8988T (cell line): ENCODE data around the gene EPHA7.

Experiments
- DNase-seq: peaks from one replicate; pipeline ENCODE4 v3.0.0; 2011

EPHA7 gene

DNA sequence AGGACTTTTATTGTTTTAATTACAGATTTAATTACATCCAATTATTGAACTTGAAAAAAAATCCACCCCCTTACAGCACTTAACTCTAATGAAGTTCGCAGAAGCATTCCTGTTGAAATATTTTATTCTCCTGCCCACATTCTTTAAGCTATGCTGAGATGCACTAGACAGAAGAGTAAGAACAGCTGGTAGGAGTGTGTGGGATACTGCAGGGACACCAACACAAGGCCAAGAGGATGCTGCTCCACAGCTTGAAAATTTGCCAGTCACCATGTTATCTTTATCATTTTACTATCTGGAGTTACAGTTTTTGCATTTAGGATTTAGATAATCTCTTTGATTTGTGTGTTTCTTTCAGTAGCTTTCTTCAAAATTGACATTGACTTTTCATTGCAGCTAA is 180.7 kb downstream of the EPHA7 start:
- DNase-seq = no peak

DNA sequence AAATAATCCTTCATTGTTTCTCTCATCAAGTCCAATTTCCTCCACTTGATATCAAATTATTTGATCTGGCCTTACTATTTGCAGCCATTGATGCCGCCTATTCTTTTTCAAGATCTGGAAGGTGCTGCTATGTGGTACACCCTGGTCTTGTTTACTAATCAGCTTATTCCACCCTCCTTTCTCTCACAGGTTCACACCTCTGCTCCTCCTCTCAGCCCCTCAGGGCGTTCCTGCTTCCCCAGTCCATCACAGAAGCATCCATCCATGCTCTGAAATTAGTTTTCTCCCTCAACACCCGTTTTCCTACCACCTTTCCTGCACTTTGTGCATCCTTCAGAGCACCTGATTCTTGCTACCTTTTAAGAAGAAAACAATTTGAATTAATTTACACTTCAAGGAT is 183.6 kb downstream of the EPHA7 start:
- no peak for DNase-seq

DNA sequence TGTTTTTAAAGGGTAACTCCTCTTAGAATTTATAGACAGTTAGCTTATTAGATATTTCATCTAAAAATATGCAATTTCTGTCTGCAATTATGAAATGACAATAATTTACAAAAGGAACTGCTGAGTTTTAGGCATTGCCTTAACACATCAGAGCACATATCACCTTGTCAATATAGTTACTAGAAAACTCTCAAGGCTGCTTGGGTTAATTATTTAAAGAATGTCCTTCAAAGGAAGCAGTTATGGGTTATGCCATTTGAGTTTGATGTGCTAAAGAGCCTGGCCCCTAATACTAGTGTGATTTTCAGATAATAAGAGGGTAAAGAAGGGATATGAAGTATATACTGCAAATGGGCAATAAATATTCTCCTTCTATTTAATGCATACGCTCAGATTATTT is 192.5 kb downstream of the EPHA7 start:
- no peak for DNase-seq

DNA sequence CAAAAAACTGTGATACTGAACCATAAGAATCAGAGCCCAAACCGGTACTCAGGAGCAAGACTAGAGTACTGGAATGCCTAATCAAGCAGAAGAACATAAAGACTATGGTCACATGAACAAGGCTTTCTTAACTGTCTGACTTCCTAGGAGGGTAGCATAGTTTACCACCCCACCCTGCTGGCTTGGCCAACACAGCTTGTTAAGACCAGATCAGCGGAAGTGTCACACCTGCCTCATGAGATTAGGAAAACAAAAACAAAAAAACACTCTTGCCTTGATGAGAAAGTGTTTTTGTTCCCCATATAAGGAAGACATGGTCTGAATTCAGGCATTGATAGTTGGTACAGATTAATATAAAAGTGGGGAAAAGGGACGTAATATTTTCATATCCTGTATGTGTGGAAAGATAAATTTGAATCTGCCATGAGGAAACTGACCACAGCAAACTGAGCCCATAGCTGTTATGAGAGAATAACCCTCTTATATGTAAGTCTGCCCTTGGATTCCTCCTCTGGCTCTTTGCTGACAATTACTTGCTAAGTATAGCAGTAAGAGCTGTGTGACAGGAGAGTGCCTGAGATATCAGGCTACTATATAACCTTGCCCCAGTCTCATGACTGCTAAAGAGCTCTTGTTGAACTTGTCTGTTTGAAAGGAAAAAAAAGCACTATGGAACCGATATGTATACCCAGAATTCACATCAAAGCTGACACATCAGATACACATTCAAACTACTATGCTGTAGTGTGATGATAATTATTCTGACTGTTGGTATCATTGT is 197.1 kb downstream of the EPHA7 start:
- DNase-seq = no peak

DNA sequence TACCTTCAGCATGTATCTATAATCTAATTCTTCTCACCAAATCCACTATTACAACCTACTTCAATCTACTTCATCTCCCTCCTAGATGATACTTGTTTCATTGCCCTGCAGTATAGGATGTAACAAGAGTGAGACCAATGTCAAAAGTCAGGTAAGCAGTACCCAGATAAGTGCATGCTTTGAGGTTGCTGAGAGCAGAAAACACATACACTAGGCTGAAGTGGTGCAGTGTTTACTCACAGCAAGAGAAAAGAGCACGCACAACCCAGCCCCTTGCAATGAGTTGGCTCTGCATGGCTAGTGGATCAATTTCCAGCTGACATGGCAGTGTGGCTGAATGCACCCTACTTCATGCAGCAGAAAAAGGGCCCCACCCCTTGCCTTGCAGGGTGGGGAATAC is 199.9 kb downstream of the EPHA7 start:
- DNase-seq = no peak

DNA sequence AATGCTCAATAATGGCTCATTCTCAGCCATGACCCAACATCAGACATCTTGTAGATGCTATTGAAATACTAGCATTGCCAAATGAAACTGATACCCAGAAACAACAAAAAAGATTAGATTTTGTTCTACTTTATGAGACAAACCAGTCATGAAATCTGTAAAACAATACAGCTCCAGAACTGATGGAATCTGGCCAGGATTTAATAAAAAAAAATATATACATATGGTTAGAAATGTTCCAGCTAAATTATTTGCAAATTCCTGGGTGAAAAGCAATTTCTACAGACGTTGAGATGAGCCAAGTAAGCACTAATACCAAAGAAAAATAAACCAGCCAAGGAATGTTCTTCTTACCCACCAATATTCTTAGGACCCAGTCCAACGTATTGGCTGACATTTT is 201.3 kb downstream of the EPHA7 start:
- DNase-seq = no peak

DNA sequence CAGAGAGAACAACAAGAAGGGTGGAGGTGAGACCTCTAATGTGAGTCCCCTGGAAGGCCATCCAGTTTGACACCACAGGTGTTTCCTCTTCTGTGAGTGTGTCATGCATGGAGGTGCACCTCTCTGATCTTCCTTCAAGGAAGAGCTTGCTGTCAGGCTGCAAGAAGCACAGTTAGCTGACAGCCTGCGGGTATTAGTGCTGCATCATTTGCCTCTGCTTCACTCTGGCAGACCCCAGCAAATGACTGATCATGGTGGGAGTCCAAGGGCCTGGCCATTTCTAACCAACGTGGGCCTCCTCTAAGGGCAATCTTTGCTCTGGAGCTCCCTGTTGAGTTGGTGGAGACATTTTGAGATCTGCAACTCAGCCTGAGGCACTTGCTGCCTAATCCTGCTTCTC is 206.3 kb downstream of the EPHA7 start:
- DNase-seq = no peak

DNA sequence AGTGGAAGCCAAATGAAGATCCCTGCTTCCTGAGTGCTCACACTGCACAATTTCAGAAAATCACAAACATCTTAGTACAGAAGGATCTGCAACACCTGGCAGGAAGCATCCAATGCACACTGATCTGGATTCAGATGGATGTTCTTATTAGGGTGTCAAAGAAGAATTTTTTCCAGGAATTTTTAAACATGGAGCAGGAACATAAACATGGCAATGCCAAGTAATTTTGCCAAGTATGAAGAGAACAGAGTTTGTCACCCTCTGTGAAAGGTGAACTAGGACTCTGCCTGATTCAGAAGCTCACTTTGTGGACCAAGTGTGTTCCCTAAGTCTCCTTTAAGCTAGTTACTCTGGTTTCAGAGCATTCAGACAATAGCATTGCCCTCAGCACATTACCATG is 208.5 kb downstream of the EPHA7 start:
- no peak for DNase-seq

DNA sequence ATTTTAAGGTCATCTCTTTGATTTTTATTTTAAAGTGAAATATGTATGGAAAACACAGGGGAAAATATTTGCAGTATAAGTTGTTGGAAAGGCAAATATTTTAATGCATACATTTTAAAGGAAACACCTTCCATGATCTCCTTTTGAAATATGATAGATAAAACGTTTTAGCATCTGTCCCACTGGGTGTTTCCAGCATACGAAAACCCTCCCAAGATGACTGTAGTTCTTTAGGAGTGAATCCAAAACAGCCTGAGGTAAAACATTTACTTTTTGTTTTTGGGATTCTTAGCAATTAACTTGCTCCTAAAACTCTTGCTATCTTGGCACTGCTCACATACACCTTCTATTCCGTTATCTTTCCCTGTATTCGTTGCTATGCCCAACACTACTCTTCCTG is 210.0 kb downstream of the EPHA7 start:
- no peak for DNase-seq

DNA sequence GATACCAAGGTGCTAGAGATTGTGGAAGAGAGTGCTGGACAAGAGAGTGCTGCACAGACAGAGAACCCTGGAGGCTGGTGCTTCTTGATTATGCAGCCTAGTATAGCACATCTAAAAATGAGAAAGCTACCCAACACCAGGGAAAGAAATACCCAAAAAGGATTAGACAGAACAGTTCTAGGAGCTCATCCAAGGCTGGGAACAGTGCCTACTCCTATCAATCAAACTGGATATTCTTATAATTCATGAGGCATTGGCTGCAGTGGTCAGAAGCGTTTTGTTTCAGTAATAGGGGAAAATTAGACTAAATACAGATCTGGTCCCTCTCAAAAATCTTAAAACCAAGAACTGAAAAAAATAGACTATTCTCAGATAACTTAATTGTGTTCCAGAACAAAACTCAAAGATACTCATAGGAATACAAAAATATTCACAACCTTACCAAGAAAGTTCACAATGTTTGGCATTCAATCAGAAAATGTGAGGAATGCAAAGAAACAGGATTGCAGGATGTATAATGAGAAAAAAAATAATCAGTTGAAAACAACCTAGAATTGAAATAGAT is 222.9 kb downstream of the EPHA7 start:
- no peak for DNase-seq

DNA sequence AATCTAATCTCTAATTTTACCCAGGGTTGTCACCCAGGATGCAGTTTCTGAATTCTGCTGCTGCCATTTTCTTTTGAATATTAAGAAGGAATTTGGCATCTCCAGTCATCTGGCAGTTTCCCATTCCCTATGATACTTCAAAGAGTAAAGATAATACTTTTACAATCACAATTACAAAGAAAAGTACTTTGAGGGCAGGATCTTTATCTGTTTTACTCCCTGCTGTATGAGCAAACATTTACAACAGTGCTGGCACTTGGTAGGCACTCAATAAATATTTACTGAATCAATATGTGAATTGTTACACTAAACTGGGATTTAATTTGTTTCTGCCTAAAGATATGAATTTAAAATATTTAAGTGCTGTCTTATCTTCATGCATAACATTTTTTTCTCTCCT is 224.9 kb downstream of the EPHA7 start:
- DNase-seq = no peak

DNA sequence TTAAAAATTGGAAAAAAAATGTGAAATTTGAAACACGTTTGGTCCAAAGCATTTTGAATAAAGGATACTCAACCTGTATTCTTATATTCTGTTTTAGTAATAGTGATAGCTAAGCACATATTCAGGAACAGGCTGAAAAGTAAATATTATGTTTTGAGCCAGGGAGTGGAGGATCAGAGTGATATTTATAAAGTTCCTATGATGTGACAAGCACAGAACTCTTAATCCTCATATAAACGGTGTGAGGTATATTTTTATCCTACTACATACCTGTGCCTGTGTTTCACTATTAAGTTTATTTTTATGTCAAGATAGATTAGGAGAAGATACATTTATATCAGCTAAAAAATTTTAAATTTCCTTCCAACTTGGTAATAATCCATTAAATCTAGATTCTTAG is 225.5 kb downstream of the EPHA7 start:
- DNase-seq = no peak
